K562 (cell line): ENCODE results near the gene OR8B3.

Experiments used
- EWSR1 ChIP-seq: fragments of 450-650 bp; IDR thresholded peaks from 2 replicates; pipeline ENCODE4 v1.6.1; 2018; ENCODE audit warnings: borderline replicate concordance, mild to moderate bottlenecking, low read depth, moderate library complexity; ENCODE audit not compliant: partially characterized antibody
- JUND ChIP-seq, 2 experiments: IDR thresholded peaks; 2 replicates in 1 of 2; 3 replicates in 1 of 2; pipeline ENCODE4 v1.6.1; 2011; ENCODE audit warnings: borderline replicate concordance in 2 of 2, low read depth in 2 of 2, low read length in 2 of 2, improper control_type of control experiment in 1 of 2, missing biosample characterization in 1 of 2, missing genetic modification characterization in 1 of 2, missing genetic modification reagents in 1 of 2
- KLF6 ChIP-seq: fragments of 250-450 bp; sonication (Bioruptor Pico); IDR thresholded peaks from 2 replicates; pipeline ENCODE4 v1.4.0; 2020; ENCODE audit warnings: mild to moderate bottlenecking, moderate library complexity, borderline replicate concordance
- PHF21A ChIP-seq: fragments of 450-650 bp; IDR thresholded peaks from 2 replicates; pipeline ENCODE4 v1.6.1; 2017; ENCODE audit warnings: low read depth, borderline replicate concordance
- RBBP5 ChIP-seq: fragments of 200-600 bp; sonication (generic); IDR thresholded peaks from 2 replicates; pipeline ENCODE4 v1.6.1; 2012; ENCODE audit warnings: borderline replicate concordance, mild to moderate bottlenecking, low read length, control low read depth, inconsistent platforms; ENCODE audit not compliant: insufficient read depth, poor library complexity, severe bottlenecking
- RNF2 ChIP-seq: sonication (generic); IDR thresholded peaks from 2 replicates; pipeline ENCODE4 v1.6.1; 2016
- SMC3 ChIP-seq: conservative IDR thresholded peaks from 2 replicates; pipeline ENCODE4 v1.6.1; 2011; ENCODE audit warnings: low read depth, low read length, improper control_type of control experiment; ENCODE audit not compliant: insufficient read depth
- ZNF57 ChIP-seq: fragments of 450-650 bp; formaldehyde crosslinking; IDR thresholded peaks from 2 replicates; pipeline ENCODE4 v1.4.0; 2020; ENCODE audit warnings: mild to moderate bottlenecking, moderate library complexity

- TF ChIP-seq JUND (IDR thresholded peaks at IDR 0.05; ENCODE audit: borderline replicate concordance, low read depth, low read length) (no peak), JUND (tag; IDR thresholded peaks at IDR 0.05; ENCODE audit: borderline replicate concordance, low read depth, low read length) (no peak), RNF2 (no peak), KLF6 (CRISPR knock-in tag) (no peak), EWSR1 (no peak), PHF21A (no peak), RBBP5 (no peak), ZNF57 (CRISPR knock-in tag) (no peak), SMC3 (no peak)
Measured at GRCh38 chr11:124384399-124384798, 14.4 kb downstream of the OR8B3 start, which contains the start of gene OR8B2.
